Stimulated activated naive B cell treated with anti-CD40 and anti-IgM and Interleukin-4, amounts not matched to agents 10 μg/mL and 1 μg/mL and 100 μg/mL, for 72 hours (primary cell): Measurements from ENCODE around the gene NAA50.

Experiments
- ATAC-seq, 2 donors: fragments of 150-1000 bp; cut with Tn5 transposase; replicated peaks; 2 replicates each; pipeline ENCODE4 v1.10.0; 2021; ENCODE audit warnings: moderate library complexity in 1 of 2
- DNase-seq: peaks from one replicate; pipeline ENCODE4 v3.0.0; 2021
- H3K27ac Mint-ChIP-seq: one replicate; pipeline ENCODE4 v1.8.0; 2022; ENCODE audit warnings: mild to moderate bottlenecking, mixed read lengths
- H3K27me3 Mint-ChIP-seq, 2 donors: one replicate each; pipeline ENCODE4 v1.8.0; 2022; ENCODE audit warnings: mixed read lengths in 2 of 2
- H3K36me3 Mint-ChIP-seq, 2 donors: one replicate each; pipeline ENCODE4 v1.8.0; 2022; ENCODE audit warnings: mixed read lengths in 2 of 2, mild to moderate bottlenecking in 1 of 2
- H3K4me1 Mint-ChIP-seq, 2 donors: one replicate each; pipeline ENCODE4 v1.8.0; 2022; ENCODE audit warnings: mixed read lengths in 2 of 2, mild to moderate bottlenecking in 1 of 2
- H3K4me3 Mint-ChIP-seq, 2 donors: one replicate each; pipeline ENCODE4 v1.8.0; 2022; ENCODE audit warnings: mild to moderate bottlenecking in 2 of 2, mixed read lengths in 2 of 2, moderate library complexity in 1 of 2
- H3K9me3 Mint-ChIP-seq, 2 donors: one replicate each; pipeline ENCODE4 v1.8.0; 2022; ENCODE audit warnings: mixed read lengths in 2 of 2, mild to moderate bottlenecking in 1 of 2

Gene NAA50

DNA sequence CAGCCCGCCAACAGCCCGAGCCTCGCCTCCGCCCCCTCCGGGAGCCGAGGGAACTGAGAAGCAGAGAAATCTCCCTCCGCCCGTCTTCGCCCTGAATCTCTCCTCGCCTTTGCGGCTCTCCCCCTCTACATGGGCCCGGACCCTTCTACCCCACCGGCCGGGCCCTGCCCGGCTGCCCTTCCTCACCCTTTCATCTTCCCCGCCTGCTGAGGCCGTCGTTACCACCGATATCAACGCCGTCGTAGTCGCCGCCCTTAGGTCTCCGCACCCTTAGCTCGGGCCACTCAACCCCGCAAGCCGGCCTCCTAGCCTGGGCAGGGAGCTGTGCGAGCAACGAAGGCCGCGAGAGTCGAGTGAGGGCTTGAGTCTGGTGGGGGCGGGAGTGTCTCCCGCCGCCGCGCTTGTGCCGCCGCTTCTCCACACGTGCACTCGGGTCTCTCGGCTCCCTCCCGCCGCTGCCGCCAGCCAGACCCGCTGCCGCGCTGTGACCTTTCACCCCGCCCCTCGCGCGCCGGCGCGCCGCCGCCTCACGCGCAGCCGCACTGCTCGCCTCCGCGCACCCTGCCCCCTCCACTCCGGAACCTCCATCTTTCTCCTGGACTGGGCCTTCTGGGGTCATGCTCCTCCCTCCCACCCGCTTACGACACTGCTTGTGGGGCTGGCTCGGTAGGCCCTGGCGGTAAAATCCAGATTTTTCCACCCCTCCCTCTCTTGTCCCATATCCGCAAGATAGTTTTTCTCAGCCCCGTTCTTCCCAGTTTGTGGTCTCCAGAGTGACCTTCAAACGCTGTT, at the start of gene NAA50:
NAA50 (minus strand) TSS at position 494 of the 792 bp plus-strand sequence; CDS start at position 194, 300 bp downstream.
- Mint-ChIP-seq H3K9me3 (no peaks in the 10 kb centered on the region), H3K4me3 (peak within 1 kb of the TSS; percentile 88 to 93), H3K27ac (peak within 1 kb of the TSS; percentile 100), H3K36me3 (peaks cover 8 to 14% of the 10 kb centered on the region in 2 donors), H3K4me1 (peaks cover 28 to 69% of the 10 kb centered on the region in 2 donors), H3K27me3 (no peaks in the 10 kb centered on the region)
- ATAC-seq (peak; percentile 77 to 80), DNase-seq (peak; percentile 87)

- DNase-seq (no peak), ATAC-seq (no peak)
- Mint-ChIP-seq H3K27ac (no peak overlapping the region), H3K36me3 (peaks cover 18 to 23% of the 10 kb centered on the region in 2 donors), H3K9me3 (no peaks in the 10 kb centered on the region), H3K27me3 (no peaks in the 10 kb centered on the region), H3K4me3 (no peak overlapping the region), H3K4me1 (no peaks in the 10 kb centered on the region)
Observed at GRCh38 chr3:113795693-113796092, 49.6 kb upstream of the NAA50 start.

- H3K27me3 Mint-ChIP-seq, result no peaks in the 10 kb centered on the region
- no peak overlapping the region for H3K4me3 Mint-ChIP-seq
- H3K9me3 Mint-ChIP-seq, result no peaks in the 10 kb centered on the region
- peaks cover 14 to 18% of the 10 kb centered on the region in 2 donors for H3K36me3 Mint-ChIP-seq
- no peak overlapping the region for H3K27ac Mint-ChIP-seq
- ATAC-seq (no peak), DNase-seq (no peak)
- no peaks in the 10 kb centered on the region for H3K4me1 Mint-ChIP-seq
Observed at GRCh38 chr3:113794526-113794925, 48.5 kb upstream of the NAA50 start.

GRCh38 chr3:113791381-113791780, 45.3 kb upstream of the NAA50 start:
- Mint-ChIP-seq H3K27me3 (no peaks in the 10 kb centered on the region), H3K36me3 (peaks cover 23 to 27% of the 10 kb centered on the region in 2 donors), H3K9me3 (no peaks in the 10 kb centered on the region), H3K4me3 (no peak overlapping the region), H3K4me1 (peaks cover 0 to 2% of the 10 kb centered on the region in 2 donors), H3K27ac (peak overlapping the region; percentile 25)
- no peak for ATAC-seq
- no peak for DNase-seq

- Mint-ChIP-seq H3K9me3 (no peaks in the 10 kb centered on the region), H3K36me3 (peaks cover 10 to 21% of the 10 kb centered on the region in 2 donors), H3K27me3 (no peaks in the 10 kb centered on the region), H3K4me1 (peaks cover 7 to 9% of the 10 kb centered on the region in 2 donors), H3K4me3 (no peak overlapping the region), H3K27ac (peak overlapping the region; percentile 65)
- peak in 1 of 2 donors; percentile 41 for ATAC-seq
- DNase-seq, result no peak
Observed at GRCh38 chr3:113783980-113784379, 37.9 kb upstream of the NAA50 start.

GRCh38 chr3:113783463-113783862, 37.4 kb upstream of the NAA50 start:
- H3K4me3 Mint-ChIP-seq, result no peak overlapping the region
- DNase-seq (no peak), ATAC-seq (peak; percentile 62 to 69)
- no peak overlapping the region for H3K27ac Mint-ChIP-seq
- H3K4me1 Mint-ChIP-seq, result peaks cover 5 to 9% of the 10 kb centered on the region in 2 donors
- H3K27me3 Mint-ChIP-seq, result no peaks in the 10 kb centered on the region
- peaks cover 10 to 21% of the 10 kb centered on the region in 2 donors for H3K36me3 Mint-ChIP-seq
- no peaks in the 10 kb centered on the region for H3K9me3 Mint-ChIP-seq

- H3K4me3 Mint-ChIP-seq, result no peak overlapping the region
- peaks cover 5 to 10% of the 10 kb centered on the region in 2 donors for H3K4me1 Mint-ChIP-seq
- ATAC-seq (no peak), DNase-seq (no peak)
- H3K27me3 Mint-ChIP-seq, result no peaks in the 10 kb centered on the region
- H3K9me3 Mint-ChIP-seq, result no peaks in the 10 kb centered on the region
- no peak overlapping the region for H3K27ac Mint-ChIP-seq
- peaks cover 4 to 13% of the 10 kb centered on the region in 2 donors for H3K36me3 Mint-ChIP-seq
Observed at GRCh38 chr3:113776564-113776963, 30.5 kb upstream of the NAA50 start.

DNA sequence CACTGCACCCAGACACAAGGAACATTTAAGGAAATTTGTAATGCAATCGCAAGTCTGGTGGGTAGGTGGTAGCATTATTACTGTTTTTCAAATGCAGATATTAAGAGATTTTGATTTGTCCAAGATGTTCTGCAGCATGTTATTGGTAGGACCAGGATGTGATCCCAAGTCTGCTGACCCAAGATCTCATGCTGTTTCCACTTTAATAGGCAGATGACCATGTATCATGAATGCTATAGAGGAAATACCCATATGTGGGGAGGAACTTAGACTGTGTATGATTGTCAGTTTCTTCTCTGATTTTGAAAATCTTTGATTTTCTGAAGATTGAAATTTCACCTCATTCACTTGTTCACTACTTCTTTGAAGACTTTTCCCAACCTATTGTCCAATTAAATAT, 29.5 kb upstream of the NAA50 start:
- no peak overlapping the region for H3K4me3 Mint-ChIP-seq
- no peak overlapping the region for H3K27ac Mint-ChIP-seq
- H3K4me1 Mint-ChIP-seq, result peaks cover 5 to 9% of the 10 kb centered on the region in 2 donors
- ATAC-seq (no peak), DNase-seq (no peak)
- no peaks in the 10 kb centered on the region for H3K9me3 Mint-ChIP-seq
- H3K36me3 Mint-ChIP-seq, result peaks cover 4 to 10% of the 10 kb centered on the region in 2 donors
- no peaks in the 10 kb centered on the region for H3K27me3 Mint-ChIP-seq

DNA sequence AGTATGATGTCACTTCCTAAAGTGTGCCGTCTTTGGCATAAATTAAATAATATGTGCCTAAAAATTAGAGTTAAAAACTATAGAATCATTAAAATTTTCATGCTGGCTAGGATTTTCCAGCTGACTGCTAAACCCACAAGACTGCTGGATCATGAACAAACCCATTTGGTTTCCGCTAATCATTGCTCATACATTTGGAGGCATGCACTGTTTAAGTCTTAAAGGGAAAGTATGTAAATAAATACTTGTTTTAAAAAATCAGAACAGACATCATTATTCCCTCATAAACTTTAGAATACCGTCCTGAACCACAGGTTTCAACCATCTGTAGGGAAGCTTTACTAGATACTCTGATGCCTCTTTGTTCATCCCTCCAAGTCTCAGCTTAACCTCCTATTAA, 27.3 kb upstream of the NAA50 start:
- Mint-ChIP-seq H3K27me3 (no peaks in the 10 kb centered on the region), H3K4me3 (no peak overlapping the region), H3K4me1 (peaks cover 5 to 9% of the 10 kb centered on the region in 2 donors), H3K9me3 (no peaks in the 10 kb centered on the region), H3K36me3 (peaks cover 4 to 13% of the 10 kb centered on the region in 2 donors), H3K27ac (no peak overlapping the region)
- ATAC-seq (no peak), DNase-seq (no peak)

DNA sequence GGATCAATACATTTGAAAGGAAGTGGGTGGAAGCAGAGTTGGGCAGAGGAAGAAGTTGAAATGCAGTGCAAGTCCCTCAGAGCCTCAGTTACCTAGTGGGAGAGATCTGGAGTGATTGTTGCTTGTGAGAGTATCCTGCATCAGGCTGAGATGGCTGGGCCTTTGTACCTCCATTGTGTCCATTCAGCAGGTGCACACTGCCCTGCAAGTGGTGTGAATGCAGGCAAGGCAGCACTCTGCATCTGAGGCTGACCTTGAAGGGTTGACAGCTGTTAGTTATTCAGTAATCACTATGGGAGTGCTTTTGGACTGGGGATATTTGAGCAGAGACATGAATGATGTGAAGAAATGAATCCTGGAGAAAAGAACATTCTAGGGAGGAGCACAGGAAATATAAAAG, 25.9 kb upstream of the NAA50 start:
- Mint-ChIP-seq H3K27ac (no peak overlapping the region), H3K4me1 (peaks cover 5 to 9% of the 10 kb centered on the region in 2 donors), H3K27me3 (no peaks in the 10 kb centered on the region), H3K9me3 (no peaks in the 10 kb centered on the region), H3K36me3 (peaks cover 4 to 9% of the 10 kb centered on the region in 2 donors), H3K4me3 (no peak overlapping the region)
- no peak for DNase-seq
- ATAC-seq, result no peak

DNA sequence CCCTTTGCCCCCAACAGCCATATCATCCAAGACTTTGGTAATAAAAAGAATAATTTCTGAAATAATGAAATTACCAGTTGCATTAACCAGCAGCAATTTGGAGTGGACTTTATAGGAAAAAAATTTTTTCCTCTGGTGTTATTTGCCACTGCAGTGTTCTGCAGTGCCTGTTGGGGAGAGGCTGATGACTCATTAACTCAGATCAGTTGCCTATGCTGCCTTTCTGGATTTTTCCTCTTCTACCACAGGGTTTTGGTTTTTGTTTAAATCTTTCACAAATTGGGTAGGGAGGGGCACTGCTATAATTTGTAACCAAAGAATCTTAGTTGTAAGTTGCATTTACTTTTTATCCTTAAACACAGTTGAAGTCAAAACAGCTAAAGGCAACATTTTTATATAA, 23.5 kb upstream of the NAA50 start:
- no peak overlapping the region for H3K4me3 Mint-ChIP-seq
- no peaks in the 10 kb centered on the region for H3K9me3 Mint-ChIP-seq
- H3K27me3 Mint-ChIP-seq, result no peaks in the 10 kb centered on the region
- no peak overlapping the region for H3K27ac Mint-ChIP-seq
- H3K4me1 Mint-ChIP-seq, result peaks cover 5 to 7% of the 10 kb centered on the region in 2 donors
- DNase-seq (no peak), ATAC-seq (no peak)
- H3K36me3 Mint-ChIP-seq, result peaks cover 4 to 11% of the 10 kb centered on the region in 2 donors

DNA sequence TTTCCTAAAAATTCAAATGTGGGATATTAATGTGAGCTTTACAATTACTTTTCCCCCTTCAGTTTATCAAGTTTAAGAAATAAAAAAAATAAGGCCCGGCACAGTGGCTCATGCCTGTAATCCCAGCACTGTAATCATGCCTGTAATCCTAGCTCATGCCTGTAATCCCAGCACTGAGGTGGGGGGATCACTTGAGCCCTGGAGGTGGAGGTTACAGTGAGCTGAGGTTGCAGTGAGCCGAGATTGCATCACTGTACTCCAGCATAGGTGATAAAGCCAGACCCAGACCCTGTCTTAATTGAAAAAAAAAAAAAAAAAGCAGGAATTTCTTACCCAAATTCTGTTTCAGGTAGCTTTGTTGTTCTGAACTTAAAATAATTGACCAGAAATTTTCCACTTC, 18.6 kb upstream of the NAA50 start:
- Mint-ChIP-seq H3K27me3 (no peaks in the 10 kb centered on the region), H3K27ac (no peak overlapping the region), H3K4me3 (no peak overlapping the region), H3K9me3 (no peaks in the 10 kb centered on the region), H3K4me1 (no peaks in the 10 kb centered on the region), H3K36me3 (peaks cover 0 to 6% of the 10 kb centered on the region in 2 donors)
- DNase-seq (no peak), ATAC-seq (no peak)

GRCh38 chr3:113758389-113759024, 12.5 kb upstream of the NAA50 start:
- ATAC-seq (no peak), DNase-seq (no peak)
- Mint-ChIP-seq H3K9me3 (peaks cover 6 to 9% of the 10 kb centered on the region in 2 donors), H3K27me3 (no peaks in the 10 kb centered on the region), H3K4me1 (peaks cover 3 to 11% of the 10 kb centered on the region in 2 donors), H3K4me3 (no peak overlapping the region), H3K27ac (no peak overlapping the region), H3K36me3 (peaks cover 8 to 13% of the 10 kb centered on the region in 2 donors)

- H3K27me3 Mint-ChIP-seq, result no peaks in the 10 kb centered on the region
- DNase-seq, result no peak
- peak; percentile 59 to 74 for ATAC-seq
- peak overlapping the region in 1 of 2 donors; percentile 39 for H3K4me3 Mint-ChIP-seq
- H3K36me3 Mint-ChIP-seq, result peaks cover 8 to 20% of the 10 kb centered on the region in 2 donors
- H3K27ac Mint-ChIP-seq, result peak overlapping the region; percentile 56
- peaks cover 8 to 25% of the 10 kb centered on the region in 2 donors for H3K4me1 Mint-ChIP-seq
- peaks cover 6 to 9% of the 10 kb centered on the region in 2 donors for H3K9me3 Mint-ChIP-seq
Observed at GRCh38 chr3:113754494-113755159, 8.6 kb upstream of the NAA50 start.
